NCI-H1694 (cell line): ENCODE results near the gene LSAMP.
"Not testable (repeated sequence)": the region's sequence is repeated elsewhere in the genome, so short reads cannot be mapped to it uniquely, and the experiment has no call there.

Source experiments
- DNase-seq: peaks from one replicate; lab custom pipeline; 2025; lab: John Stamatoyannopoulos, UW

Gene LSAMP

DNA sequence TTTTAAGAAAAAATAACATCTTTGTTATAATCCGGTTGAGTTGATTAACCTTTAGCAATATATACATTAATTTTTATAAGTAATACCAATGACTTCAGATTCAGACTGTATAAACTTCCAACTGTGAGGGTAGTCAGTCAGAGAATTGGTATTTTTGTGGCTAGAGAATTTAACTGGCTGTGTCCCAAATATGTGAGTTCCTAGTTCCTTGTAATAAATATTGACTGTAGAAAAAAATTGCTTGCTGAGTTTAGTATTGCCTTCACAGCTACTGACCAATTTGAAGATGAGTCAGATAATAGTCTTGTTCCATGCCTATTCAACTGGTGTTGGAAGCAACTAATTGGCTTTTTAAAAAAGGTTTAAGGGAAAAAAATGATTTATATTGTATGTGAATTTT is 611.2 kb downstream of the LSAMP start:
- no peak for DNase-seq

DNA sequence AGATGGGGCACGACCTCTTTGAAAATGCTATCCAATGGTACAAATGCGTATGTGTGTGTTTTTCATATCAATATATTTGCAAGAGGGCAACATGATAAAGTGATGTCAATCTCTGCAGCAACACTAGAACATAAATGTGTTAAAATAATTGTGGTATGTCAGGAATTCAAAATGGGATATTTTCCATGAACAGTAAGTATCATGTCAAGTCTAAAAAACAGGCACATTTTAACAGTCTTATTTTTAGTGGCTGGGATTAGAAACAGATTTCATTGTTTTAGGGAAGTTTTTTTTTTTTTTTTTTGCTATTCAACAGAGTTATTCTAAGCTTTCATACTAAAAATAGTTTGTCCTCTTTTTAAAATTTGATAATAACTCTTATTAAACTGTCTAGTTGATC is 612.2 kb downstream of the LSAMP start:
- DNase-seq: no peak

DNA sequence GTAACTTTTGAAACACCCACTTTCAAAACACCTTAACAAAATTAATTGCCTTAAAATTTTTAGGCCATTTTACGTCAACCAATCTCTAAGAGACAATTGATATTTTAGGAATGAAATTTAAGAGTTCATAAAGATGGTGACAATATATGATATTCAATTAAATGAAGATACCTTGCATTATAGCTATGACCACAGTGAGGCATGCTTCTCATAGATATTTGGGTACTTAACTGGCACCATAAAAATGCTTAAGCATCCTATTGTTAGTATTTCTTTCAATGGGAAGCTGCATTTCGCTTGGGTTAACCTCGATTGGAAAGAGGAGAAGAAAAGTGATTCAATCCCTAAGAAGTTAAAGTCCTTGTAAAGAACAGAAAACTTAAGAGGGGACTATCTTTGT is 613.0 kb downstream of the LSAMP start:
- DNase-seq: peak; percentile 5

DNA sequence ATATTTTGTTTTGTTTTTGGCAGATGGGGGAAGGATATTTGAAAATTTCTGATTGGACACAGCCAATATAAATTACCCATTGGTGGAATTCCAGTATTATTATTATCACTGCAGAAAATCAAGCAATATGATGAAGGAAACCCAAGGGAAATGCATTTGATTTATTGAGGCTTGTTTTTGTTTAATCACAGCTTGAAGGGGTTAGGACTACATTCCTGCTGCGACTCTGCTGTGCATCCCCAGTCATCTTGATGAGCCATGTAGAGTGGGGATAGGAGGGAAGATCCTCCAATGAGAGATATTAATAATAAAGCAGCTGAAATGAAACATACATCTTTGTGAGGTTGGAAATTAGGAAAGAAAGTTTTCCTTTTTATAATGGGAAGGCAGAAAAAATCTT is 613.4 kb downstream of the LSAMP start:
- no peak for DNase-seq

DNA sequence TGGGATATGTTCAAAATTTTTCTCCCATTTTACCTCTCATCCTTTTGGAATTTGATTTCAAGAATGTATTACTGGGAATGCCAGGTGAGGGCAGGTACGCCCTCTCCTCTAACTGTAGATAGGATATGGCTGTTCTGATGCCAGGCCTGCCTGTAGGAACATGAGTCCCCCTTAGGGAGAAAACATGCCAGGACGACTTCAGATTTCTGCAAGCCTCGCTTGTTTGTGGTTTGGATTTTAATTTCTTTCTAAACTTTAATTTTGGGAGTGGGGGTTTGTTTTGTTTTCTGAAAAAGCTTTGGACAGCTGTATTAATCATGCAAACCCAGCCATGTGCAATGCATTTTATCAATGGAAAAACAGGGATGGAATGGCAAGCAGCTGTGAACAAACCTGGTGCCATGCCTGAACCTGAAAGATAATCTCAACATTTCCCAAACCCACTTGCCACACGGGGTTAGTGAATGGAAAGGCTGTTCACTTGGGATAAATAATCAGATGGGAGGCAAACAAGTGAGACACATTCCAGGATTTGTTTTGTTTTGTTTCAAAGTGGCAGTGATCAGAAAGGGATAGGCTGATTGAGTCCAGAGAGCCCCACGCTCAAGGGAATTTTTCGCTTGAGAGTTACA is 614.4 kb downstream of the LSAMP start:
- DNase-seq: peak; percentile 30

DNA sequence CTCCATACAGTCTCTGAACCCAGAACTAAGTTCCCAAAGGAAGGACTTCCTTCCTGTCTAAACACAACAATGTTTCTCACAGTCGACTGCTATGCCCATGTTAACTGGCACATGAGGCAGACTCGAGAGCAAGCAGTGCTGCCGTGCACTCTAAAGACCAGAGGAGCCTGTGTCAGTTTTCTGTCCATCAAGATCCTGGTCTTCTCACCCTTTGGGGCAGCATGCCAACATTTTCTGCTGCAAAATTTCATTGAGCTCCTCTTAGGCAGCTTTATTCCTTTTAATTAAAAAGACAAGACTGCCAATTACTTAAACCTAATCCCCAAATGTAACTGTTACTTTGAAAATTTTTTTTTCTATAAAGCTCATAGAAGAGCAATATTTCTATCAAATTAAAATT is 616.9 kb downstream of the LSAMP start:
- DNase-seq: no peak

DNA sequence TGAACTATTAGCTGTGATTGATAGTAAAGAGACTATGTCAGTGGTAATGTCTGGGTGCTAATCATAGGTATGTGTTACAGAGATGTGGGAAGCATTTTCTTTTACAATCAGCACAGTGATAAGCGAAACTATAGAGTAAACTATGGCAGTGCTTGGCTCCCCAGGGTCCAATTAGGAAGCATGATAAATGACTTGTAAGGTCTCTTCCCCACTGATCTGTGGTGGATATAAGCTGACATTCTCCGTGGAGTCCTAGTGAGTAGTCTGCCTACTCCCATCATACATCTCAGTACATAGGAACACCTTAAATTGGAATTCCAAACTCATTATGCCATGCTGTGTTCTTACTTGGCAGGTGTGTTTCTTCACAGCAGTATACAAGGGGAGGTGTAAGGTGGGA is 617.8 kb downstream of the LSAMP start:
- no peak for DNase-seq

DNA sequence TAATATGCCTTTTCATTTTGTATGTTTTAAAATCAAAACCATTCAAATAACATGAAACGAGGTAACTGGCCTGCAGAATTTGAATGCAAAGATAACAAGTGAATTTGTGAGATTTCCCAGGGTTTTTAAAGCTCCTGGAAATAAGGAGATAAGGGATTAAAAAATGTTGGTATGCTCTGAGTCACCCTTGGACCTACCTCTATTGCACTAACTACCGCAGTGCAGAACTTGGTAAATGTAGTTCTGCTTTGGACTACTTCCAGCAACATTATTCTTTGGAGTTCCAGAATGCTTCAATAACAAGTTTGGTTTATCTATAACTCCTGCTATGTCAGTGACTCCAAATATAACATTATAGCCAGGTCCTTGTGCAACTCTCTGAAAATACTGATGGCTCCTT is 620.2 kb downstream of the LSAMP start:
- DNase-seq: no peak

DNA sequence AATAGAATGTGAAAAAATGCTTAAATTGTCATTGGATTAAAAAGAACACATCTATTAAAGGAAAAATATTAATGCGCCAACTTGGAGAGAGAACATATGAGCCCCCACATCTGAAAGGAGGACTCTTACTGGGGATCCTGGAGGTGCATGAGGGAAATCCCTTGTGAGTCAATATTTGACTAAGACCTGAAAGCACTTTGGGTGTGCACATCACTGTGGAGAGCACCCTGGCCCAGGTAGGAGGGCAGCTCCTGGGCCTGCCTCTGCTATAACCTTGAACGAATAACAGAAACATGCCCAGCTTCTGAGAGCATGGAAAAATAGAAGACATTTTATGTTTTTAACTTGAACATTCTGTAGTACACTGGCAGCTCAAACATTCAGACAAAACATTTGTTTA is 622.2 kb downstream of the LSAMP start:
- DNase-seq: no peak

DNA sequence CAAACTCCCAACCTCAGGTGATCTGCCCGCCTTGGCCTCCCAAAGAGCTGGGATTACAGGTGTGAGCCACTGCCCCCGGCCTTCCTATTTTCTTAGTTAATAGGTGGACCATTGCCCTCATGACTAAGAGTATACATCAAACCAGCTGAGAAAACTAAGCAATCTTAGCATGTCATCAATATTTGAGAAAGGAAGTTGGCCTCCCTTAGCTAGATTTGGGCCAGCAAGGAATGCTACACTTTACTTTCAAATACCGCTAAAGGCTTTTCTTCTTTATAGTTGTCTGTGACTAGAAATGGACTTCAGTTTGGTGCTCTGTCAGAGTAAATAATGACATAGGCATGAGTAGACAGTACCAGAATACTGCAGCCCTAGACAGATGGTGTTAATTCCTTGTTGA is 622.7 kb downstream of the LSAMP start:
- DNase-seq: no peak

DNA sequence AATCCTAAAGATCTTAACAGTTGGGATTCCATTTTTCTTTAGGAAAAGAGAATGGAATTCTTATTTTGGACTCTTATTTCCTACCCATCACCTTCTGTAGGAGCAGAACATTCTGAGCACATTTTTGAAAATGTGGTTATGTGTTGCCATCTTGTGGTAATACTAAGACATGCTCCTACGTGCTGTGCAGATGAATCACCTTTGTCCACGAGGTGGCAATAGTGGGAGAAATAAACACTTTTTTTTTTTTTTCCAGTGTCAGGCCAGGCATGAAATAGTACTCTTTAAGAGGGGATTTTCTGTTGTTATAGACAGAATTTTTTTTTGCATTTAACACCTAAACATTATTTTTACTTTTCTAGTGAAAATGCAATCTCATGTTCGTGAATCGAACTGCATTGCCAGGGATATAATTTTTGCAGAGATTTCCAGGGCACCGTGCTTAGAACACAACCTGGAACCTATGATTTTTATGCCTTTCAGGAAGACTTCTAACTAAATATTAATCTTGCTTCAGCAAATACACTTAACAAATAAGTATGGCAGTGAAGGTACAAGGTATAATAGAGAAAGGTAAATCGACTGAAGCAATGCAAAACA is 625.4 kb downstream of the LSAMP start:
- DNase-seq: peak; percentile 88

DNA sequence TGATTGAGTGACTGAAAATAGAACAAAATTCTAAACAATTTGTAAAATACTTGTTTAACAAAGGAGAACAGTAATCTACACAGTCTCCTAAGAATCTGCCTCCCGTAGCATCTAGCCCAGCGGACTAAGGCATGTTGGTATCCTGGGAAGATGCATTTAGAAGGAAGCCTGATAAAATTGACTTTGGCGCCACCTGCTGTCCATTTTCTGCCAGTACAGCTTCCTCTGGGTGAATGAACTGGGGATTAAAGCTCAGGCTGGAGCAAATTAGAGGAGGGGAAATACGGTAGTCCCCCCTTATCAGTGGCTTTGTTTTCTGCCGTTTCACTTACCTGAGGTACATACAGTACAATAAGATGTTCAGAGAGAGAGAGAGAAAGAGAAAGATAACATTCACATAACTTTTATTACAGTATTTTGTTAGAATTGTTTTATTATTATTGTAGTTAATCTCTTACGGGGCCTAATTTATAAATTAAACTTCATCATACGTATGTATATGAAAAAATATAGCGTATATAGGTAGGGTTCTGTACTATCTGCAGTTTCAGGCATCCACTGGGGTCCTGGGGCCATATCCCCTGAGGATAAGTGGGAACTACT is 630.4 kb downstream of the LSAMP start:
- DNase-seq: peak; percentile 78

DNA sequence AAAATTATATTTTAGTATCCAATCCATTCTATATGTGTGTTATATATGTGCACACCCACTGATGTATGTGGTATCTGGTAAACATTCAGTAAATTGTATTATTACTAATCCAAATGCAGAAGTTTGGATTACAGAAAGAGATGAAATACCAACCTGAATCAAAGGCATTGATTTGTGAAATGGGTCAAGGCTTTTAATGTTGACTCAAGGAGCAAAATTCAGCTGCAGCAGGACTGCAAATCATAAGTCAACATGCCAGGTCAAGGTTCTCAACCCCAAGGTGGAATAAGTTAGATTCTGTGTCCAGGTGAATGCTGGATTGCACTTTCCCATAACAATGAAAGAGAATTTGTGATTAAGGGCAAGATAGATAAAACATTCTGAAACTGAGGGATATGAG is 631.3 kb downstream of the LSAMP start:
- no peak for DNase-seq

DNA sequence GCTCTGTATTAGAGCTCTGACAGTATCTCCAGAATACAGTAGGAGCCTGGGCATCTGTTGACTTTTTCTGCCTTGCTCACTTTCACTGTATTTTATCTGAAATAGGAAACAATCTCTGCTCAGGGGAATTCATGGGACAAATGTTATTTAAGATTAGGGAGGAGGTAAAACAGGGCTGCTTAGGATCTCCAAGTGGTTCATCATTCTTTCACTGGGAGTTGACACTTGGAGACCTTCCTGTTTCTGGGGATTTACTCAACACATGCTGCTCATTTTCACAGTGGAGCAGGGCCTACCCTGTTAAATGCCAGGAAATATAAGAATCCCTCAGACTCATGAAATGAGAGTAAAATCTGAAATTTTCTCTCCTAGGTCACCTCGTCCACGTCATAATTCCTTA is 636.5 kb downstream of the LSAMP start:
- DNase-seq: no peak

DNA sequence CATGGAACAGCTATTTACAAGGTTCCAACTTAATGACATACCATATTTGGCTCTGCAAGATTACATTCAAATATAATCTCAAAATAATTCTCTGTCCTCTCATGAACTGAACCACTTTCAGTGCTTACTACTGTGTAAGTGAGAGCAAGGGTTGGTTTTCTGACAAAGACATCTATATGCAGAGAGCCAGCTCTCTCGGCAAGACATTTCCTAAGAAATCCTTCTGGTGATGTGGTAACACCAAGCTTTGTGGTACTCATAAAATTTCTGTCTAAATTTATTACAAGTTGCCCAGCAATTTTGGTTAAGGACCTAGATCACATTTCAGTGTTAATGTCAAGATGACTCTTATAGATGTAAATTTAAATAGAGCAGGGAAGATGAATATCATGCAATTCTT is 637.0 kb downstream of the LSAMP start:
- no peak for DNase-seq

DNA sequence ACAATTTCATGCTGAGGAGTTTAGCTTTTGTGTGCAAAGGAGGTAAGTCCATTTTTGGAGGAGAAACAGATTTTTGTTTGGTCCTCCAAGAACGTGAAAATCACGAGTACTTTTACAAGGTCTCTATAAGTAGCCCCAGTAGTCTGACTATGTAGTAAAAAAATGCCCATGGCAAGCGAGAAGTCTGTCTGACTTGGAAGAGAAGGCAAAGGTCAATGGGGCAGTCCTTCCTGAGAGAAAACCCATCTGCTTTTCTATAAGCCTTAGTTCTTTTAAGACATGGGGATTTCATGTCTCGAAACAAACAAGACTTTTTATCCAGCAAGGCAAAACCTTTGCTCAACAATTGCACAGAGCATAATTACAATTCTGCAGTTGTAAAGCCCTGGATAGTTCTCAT is 638.8 kb downstream of the LSAMP start:
- DNase-seq: no peak

DNA sequence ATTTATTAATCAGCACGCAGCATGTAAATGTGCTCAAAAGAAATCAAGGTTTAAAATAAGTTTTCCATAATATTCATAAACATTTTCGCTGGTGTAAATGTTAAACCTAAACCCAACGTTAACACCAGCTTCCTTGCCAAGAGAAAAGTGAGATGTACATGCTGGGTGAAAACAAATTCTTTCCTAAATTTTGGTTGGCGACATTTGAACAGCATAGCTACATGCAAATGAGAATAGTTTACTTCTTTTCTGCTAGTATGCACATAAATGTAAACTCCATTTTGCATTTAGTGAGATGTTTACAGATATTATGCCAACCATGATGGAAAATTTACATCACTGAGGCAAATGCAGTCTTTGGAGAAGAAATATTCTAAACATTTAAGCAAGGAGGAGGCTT is 639.8 kb downstream of the LSAMP start:
- no peak for DNase-seq

DNA sequence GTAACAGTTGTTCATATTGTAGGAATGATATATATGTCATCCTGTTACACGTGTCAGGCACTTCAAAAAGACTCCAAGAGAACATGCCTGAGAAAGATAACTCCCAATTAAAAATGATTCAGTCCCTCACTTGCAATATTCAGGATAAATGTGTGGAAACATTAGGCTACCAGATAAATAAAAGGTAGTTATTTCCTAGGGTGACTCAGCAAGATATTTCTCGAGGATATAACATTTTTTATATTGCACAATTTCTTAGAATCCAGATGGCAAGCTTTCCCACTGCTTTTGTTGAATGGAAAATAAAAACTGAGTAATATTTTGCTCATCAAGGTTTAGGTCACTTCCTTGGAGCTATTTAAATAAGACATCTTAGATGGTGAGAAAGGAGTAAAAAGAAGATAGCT is 640.6 kb downstream of the LSAMP start:
- DNase-seq: no peak

DNA sequence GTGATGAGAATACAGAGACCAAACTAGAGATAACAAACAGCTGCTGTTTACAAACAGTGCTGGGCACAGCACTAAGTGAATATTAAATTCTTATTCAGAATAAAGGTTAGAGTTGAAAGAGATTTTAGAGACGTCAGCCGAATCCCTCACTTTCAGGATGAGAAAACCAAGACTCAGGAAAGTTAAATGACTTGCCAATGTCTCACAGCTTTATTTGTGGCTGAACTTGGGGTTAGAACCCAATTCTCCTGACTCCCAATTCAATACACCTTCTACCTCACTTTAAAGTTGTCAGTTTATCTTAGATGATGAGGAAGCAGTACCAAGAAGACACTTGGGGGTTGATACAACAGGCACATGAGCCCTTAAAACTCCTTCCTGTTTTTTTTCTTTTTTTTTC is 641.1 kb downstream of the LSAMP start:
- DNase-seq: no peak

DNA sequence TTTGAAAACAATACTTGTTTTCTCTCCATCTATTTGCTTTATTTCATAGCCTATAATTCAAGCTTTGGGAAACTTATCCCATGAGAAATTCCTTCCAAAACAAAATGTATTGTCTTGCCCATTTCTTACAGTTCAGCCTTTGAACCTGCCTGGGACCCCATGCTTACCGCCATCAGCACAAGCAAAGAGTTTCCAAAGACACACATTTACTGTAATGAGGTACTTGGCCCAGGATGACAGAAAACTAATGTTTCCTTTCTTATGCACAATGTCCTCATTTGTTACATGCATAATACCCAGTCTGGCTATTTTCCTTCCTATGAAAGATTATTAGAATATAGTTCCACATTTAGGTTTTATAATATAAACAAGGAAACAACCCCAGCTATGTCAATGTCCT is 641.6 kb downstream of the LSAMP start:
- no peak for DNase-seq

DNA sequence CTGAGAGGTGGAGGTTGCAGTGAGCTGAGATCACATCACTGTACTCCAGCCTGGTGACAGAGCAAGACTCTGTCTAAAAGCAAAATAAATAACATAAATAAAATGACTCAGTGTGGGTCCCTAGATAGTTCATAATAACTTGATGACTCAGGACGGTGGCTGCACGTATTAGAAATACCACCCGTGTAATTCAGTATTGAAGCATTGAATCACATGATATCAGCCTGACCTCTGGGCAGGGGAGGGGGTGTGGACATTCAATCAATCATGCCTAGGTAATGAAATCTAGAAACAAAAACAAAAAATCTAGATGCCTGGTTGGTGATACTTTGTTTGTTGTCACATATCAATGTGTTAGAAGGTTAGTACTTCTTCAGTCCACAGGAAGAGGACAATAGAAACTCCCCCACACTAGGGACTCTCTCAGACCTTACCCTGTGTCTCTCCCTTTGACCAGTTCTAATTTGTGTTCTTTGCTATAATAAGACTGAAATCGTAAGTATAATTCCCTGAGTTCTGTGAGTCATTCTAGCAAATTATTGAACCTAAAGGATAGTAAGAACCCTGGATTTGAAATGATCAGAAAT is 644.7 kb downstream of the LSAMP start:
- no peak for DNase-seq

DNA sequence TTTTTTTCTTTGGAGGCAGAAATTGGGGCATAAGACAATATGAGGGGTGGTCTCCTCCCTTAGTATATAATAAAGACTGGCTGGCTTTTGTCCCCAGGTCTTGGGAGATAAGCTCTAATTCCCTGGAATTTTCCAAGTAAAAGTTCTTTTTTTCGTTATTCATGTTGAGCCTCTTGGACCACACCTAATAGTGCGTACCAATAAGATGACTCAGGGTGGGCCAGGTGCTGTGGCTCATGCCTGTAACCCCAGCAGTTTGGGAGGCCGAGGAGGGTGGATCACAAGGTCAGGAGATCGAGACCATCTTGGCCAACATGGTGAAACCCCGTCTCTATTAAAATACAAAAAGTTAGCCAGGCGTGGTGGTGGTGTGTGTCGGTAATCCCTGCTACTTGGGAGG is 645.2 kb downstream of the LSAMP start:
- not testable (repeated sequence) for DNase-seq

DNA sequence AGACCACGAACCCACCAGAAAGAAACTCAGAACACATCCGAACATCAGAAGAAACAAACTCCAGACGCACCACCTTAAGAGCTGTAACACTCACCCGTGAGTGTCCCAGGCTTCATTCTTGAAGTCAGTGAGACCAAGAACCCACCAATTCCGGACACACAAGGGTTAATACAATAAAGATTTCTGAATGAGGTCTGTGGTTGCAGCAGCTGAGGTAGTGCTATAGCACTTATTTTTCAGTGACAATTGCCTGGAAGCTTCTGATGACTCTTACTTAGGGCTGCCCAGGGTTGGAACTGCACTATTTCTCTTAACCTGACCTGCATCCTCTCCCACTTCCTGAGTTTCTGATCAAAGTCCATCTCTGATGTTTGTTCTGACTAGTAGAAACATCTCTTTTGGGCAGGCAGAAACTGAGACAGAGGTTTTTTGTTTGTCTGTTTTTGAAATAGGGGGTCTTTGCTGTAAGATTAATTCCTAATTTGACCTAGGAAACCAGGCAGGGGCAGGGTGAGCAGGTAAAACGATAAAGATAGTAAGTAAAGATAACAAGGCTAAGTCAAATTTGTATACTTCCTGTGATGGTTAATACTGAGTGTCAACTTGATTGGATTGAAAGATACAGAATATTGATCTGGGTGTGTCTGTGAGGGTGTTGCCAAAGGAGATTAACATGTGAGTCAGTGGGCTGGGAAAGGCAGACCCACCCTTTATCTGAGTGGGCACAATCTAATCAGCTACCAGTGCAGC is 652.9 kb downstream of the LSAMP start:
- DNase-seq: no peak
